H1 (cell line): ENCODE measurements around the gene ME3. TPM values are rescaled to one million over a fixed set of nuclear protein-coding genes. Genes with fewer than 3 reads are reported as not detected.

Source experiments
- KDM1A ChIP-seq: fragments of 200-600, 300-600 bp; sonication (generic); IDR thresholded peaks from 2 replicates; pipeline ENCODE4 v1.7.1; 2016; ENCODE audit warnings: mild to moderate bottlenecking, low read length, borderline replicate concordance
- KDM4A ChIP-seq: IDR thresholded peaks from one replicate; pipeline ENCODE4 v1.7.1; 2012; ENCODE audit warnings: low read depth, mild to moderate bottlenecking, moderate library complexity, low read length, inconsistent platforms; ENCODE audit not compliant: severe bottlenecking
- MAX ChIP-seq: IDR thresholded peaks from 2 replicates; pipeline ENCODE4 v1.6.1; 2012; ENCODE audit warnings: inconsistent platforms
- SIN3A ChIP-seq, 2 experiments: IDR thresholded peaks in 1 of 2; conservative IDR thresholded peaks in 1 of 2; 2 replicates each; pipeline ENCODE4 v1.6.1; 2011 to 2012; ENCODE audit warnings: low read length in 2 of 2, improper control_type of control experiment in 1 of 2, low read depth in 1 of 2, mild to moderate bottlenecking in 1 of 2
- polyA plus RNA-seq, 7 experiments: library from polyadenylated mRNA; depleted of rRNA in 3 of 7; stranded (reverse) in 5 of 7; unstranded in 2 of 7; fragments of >200 nt in 5 of 7; fragments of 200-250 nt in 2 of 7; gene quantifications; 1 replicate in 5 of 7; 2 replicates in 1 of 7; 4 replicates in 1 of 7; pipeline versions ENCODE4 v1.2.1 to v1.2.3, GENCODE V29; 2011 to 2013; ENCODE audit warnings: missing spikeins in 2 of 7, mixed read lengths in 2 of 7
- total RNA-seq: library from RNA; stranded (reverse); fragmentation: NEBNext Ultra II Directional; extraction: Animal tissue kit (Norgen Biotek cat#: 25700); gene quantifications from 2 replicates; pipeline ENCODE4 v1.2.1, GENCODE V29; 2021

The ME3 gene
- total and polyA plus RNA-seq, 2 of the 8 experiments (the other 6 are each of a cell fraction or from before 2014, with no cell fraction given): 1.5 to 2.8 TPM

GRCh38 chr11:86592047-86592591, 80.3 kb downstream of the ME3 start (continued):
- TF ChIP-seq SIN3A (conservative IDR thresholded peaks at IDR 0.05 in 1 of 2, IDR thresholded peaks at IDR 0.05 in 1 of 2; ENCODE audit: low read depth in 1 of 2, low read length in 2 of 2) (no peak), KDM4A (no peak), KDM1A (no peak), MAX (no peak)
